Measurements from ENCODE around the gene HECW1.

- TF ChIP-seq EZH2 (IDR thresholded peaks at IDR 0.05; ENCODE audit: low read depth, unreplicated experiment) (no peak), CTCF (conservative IDR thresholded peaks at IDR 0.05; ENCODE audit: low read depth in 2 of 2) (no peak)
Observed at GRCh38 chr7:43276547-43276946, 164.1 kb downstream of the HECW1 start.
